Stomach (tissue), 9 donors: ENCODE measurements around the gene SP3. TPM values are rescaled to one million over a fixed set of nuclear protein-coding genes. Genes with fewer than 3 reads are reported as not detected.

Experiments used
- DNase-seq, 2 donors: peaks; one replicate each; pipeline versions ENCODE4 v3.0.0 to v3.0.0-alpha.2; 2013 to 2019
- H3K27ac ChIP-seq, 5 donors: fragments of 200-600 bp in 4 of 5; sonication (generic) in 4 of 5; one replicate each; pipeline ENCODE4 v1.5.1; 2013 to 2019; ENCODE audit warnings: mild to moderate bottlenecking in 1 of 5, moderate library complexity in 1 of 5
- H3K27me3 ChIP-seq, 3 donors: fragments of 200-600 bp; sonication (generic); one replicate each; pipeline ENCODE4 v1.5.1; 2017 to 2019; ENCODE audit warnings: mixed run types in 1 of 3
- H3K36me3 ChIP-seq, 4 donors: fragments of 200-600 bp; sonication (generic); 1 replicate in 3 of 4; 2 replicates in 1 of 4; pipeline ENCODE4 v1.5.1; 2016 to 2019
- H3K4me1 ChIP-seq, 4 donors: fragments of 200-600 bp; sonication (generic); one replicate each; pipeline ENCODE4 v1.5.1; 2016 to 2019
- H3K4me3 ChIP-seq, 4 donors: fragments of 200-600 bp; sonication (generic) in 3 of 4; one replicate each; pipeline ENCODE4 v1.5.1; 2016 to 2019; ENCODE audit warnings: mild to moderate bottlenecking in 1 of 4
- H3K9me3 ChIP-seq, 4 donors: fragments of 200-600 bp; sonication (generic); one replicate each; pipeline ENCODE4 v1.5.1; 2016 to 2019
- EP300 ChIP-seq: sonication (generic); formaldehyde crosslinking; IDR thresholded peaks from one replicate; pipeline ENCODE4 v1.6.1; 2017; ENCODE audit warnings: antibody characterized with exemption
- POLR2A ChIP-seq, 4 donors: fragments of 450-650 bp; IDR thresholded peaks; one replicate each; pipeline ENCODE4 v1.6.1; 2016; ENCODE audit warnings: antibody characterized with exemption in 4 of 4, control low read depth in 2 of 4, mild to moderate bottlenecking in 1 of 4, moderate library complexity in 1 of 4
- POLR2AphosphoS5 ChIP-seq, 3 donors: sonication (generic); formaldehyde crosslinking; IDR thresholded peaks; one replicate each; pipeline ENCODE4 v1.6.1; 2016; ENCODE audit warnings: antibody characterized with exemption in 3 of 3
- WGBS, 5 donors: extraction: QIAGEN DNeasy Blood & Tissue Kit in 3 of 5; methylation state at CpG; one replicate each; pipeline versions ENCODE4 v1.1.5 to v1.1.7; 2013 to 2018; 5-methylcytosine and 5-hydroxymethylcytosine counted together
- intact Hi-C: fragments of 100-400 bp; cut with DNase I; formaldehyde crosslinking; loops from one replicate; pipeline ENCODE4 v1.15.1; 2023; ENCODE audit warnings: low total_unique reads
- polyA plus RNA-seq, 3 donors: library from polyadenylated mRNA; stranded (reverse); fragments of 200-250 nt; gene quantifications; one replicate each; pipeline ENCODE4 v1.2.3, GENCODE V29; 2013
- total RNA-seq, 5 donors: library from RNA; depleted of rRNA; stranded (reverse); fragments of >200 nt; gene quantifications; one replicate each; pipeline versions ENCODE4 v1.1.0 to v1.2.3, GENCODE V29; 2014 to 2016
- TF ChIP-seq, protein P1 (sequence below), 7 experiments: fragments of 450-650 bp in 4 of 7; fragments of 200-600 bp in 3 of 7; sonication (generic) in 3 of 7; IDR thresholded peaks; one replicate each; pipeline ENCODE4 v1.5.1; 2016 to 2019; ENCODE audit warnings: antibody characterized with exemption in 7 of 7, control low read depth in 2 of 7, mild to moderate bottlenecking in 1 of 7
- donor health status: healthy with polysubstance abuse.
- donor health status: Bipolar disorder and iron deficiency.
- donor health status: healthy.

The SP3 gene
- total and polyA plus RNA-seq, 8 donors: 15.0 to 147 (median 45.2) TPM

DNA sequence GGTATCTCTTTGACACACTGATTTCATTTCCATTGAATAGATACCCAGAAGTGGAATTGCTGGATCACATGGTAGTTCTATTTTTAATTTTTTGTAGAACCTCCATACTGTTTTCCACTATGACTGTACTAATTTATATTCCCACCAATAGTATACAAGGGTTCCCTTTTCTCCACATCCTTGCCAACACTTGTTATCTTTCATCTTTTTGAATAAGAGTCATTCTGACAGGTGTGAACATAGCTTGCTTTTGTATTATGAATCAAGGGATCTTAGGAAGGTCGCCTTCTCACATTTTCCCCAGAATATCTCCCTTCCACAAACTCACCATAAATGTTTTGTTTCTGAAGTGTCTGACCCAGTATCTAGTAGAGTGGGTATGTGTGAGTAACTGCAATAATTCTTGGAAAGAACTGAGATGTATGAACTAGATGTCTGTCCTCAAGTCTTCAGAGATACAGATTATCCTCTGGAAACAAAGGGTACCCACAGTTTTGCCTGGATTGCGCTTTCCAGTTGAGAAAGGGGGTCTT, 17.1 kb upstream of the SP3 start:
- intact Hi-C loops: no loop called here
- Histone ChIP-seq H3K9me3 (no peaks in the 10 kb centered on the region), H3K27ac (no peak overlapping the region), H3K4me3 (no peak overlapping the region), H3K4me1 (peaks cover 33 to 48% (median 46%) of the 10 kb centered on the region in 4 donors), H3K27me3 (no peaks in the 10 kb centered on the region), H3K36me3 (no peaks in the 10 kb centered on the region)
- no peak for DNase-seq
- TF ChIP-seq, protein P1, sequence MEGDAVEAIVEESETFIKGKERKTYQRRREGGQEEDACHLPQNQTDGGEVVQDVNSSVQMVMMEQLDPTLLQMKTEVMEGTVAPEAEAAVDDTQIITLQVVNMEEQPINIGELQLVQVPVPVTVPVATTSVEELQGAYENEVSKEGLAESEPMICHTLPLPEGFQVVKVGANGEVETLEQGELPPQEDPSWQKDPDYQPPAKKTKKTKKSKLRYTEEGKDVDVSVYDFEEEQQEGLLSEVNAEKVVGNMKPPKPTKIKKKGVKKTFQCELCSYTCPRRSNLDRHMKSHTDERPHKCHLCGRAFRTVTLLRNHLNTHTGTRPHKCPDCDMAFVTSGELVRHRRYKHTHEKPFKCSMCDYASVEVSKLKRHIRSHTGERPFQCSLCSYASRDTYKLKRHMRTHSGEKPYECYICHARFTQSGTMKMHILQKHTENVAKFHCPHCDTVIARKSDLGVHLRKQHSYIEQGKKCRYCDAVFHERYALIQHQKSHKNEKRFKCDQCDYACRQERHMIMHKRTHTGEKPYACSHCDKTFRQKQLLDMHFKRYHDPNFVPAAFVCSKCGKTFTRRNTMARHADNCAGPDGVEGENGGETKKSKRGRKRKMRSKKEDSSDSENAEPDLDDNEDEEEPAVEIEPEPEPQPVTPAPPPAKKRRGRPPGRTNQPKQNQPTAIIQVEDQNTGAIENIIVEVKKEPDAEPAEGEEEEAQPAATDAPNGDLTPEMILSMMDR (IDR thresholded peaks at IDR 0.05): no peak
- TF ChIP-seq POLR2AphosphoS5 (IDR thresholded peaks at IDR 0.05) (no peak), POLR2A (IDR thresholded peaks at IDR 0.05) (no peak), EP300 (no peak)
- 87 to 97% (median 90%) methylated on average over 2 of the region's 2 CpGs for whole genome bisulfite sequencing, 5 donors

DNA sequence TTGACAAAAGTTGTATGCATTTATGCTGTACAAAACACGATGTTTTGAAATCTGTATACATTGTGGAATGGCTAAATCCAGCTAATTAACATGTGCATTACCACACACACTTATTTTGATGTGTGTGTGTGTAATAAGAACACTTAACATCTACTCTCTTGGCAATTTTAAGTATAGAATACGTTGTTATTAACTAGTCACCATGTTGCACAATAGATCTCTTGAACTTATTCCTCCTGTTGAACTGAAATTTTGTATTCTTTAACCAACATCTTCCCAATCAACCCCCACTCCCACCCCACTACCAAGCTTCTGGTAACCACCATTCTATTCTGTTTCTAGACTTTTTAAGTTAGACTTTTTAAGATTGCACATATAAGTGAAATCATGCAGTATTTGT, 16.3 kb upstream of the SP3 start:
- Histone ChIP-seq H3K4me3 (no peak overlapping the region), H3K4me1 (peaks cover 33 to 41% (median 40%) of the 10 kb centered on the region in 4 donors), H3K9me3 (no peaks in the 10 kb centered on the region), H3K36me3 (no peaks in the 10 kb centered on the region), H3K27me3 (no peaks in the 10 kb centered on the region), H3K27ac (no peak overlapping the region)
- no peak for DNase-seq
- intact Hi-C loops: no loop called here
- 83 to 96% (median 88%) methylated on average over 2 of the region's 2 CpGs for WGBS, 5 donors
- TF ChIP-seq POLR2A (IDR thresholded peaks at IDR 0.05): no peak
- TF ChIP-seq, protein P1 (IDR thresholded peaks at IDR 0.05): no peak
- TF ChIP-seq POLR2AphosphoS5 (IDR thresholded peaks at IDR 0.05): no peak

DNA sequence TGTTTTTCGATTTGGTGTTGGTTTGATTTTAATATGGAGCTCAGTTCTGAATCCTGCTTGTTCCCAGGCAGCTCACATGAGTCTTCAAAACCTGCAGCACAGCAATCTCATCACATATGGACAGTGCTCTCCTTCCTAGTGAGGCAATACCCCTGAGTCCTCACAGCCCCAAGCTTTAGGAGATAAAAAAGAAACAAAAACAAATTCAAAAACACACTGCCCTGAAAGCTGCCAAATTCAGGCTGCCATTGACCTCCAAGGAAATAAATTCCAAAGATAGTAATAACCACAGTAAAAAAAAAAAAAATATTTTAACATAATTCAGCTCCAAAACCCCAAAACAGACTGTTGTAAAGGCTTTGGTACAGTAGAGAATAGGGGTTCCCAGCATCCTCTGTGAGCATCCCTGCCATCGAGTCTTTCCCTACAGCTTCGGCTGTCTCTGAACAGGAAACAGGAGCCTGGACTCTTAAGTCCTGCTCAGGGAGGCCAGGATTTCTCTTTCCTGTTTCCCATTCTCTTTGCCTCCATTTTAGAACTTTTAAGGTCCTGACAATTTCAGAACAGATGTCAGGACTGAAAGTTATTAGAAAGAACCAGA, 14.7 kb upstream of the SP3 start:
- Histone ChIP-seq H3K27me3 (no peaks in the 10 kb centered on the region), H3K27ac (no peak overlapping the region), H3K4me1 (peaks cover 23 to 24% (median 23%) of the 10 kb centered on the region in 4 donors), H3K4me3 (no peak overlapping the region), H3K36me3 (no peaks in the 10 kb centered on the region), H3K9me3 (no peaks in the 10 kb centered on the region)
- intact Hi-C loops: no loop called here
- no peak for DNase-seq
- 66 to 91% (median 76%) methylated on average over 3 of the region's 3 CpGs for WGBS, 5 donors
- TF ChIP-seq POLR2A (IDR thresholded peaks at IDR 0.05): no peak
- TF ChIP-seq, protein P1 (IDR thresholded peaks at IDR 0.05): no peak
- no peak for TF ChIP-seq POLR2AphosphoS5 (IDR thresholded peaks at IDR 0.05)

DNA sequence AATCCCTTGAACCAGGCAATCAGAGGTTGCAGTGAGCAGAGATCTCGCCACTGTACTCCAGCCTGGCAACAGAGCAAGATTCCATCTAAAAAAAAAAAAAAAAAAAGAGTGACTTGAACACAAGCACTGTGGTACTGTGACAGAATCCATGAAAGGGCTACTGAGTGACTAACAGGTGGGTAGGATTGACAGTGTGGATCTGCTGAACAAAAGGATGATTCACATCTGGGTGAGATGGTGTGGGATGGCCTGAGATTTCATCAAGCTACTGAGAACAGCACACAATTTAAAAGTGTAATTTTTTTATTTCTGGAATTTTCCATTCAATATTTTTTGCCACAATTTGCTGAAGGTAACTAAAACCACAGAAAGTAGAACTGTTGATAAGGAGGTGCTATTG, 13.3 kb upstream of the SP3 start:
- Histone ChIP-seq H3K9me3 (no peaks in the 10 kb centered on the region), H3K36me3 (no peaks in the 10 kb centered on the region), H3K4me3 (no peak overlapping the region), H3K27ac (no peak overlapping the region), H3K27me3 (no peaks in the 10 kb centered on the region), H3K4me1 (peaks cover 9 to 11% (median 10%) of the 10 kb centered on the region in 4 donors)
- 88 to 100% (median 95%) methylated on average over 1 of the region's 1 CpG for WGBS, 5 donors
- intact Hi-C loops: no loop called here
- TF ChIP-seq POLR2A (IDR thresholded peaks at IDR 0.05) (no peak), POLR2AphosphoS5 (IDR thresholded peaks at IDR 0.05) (no peak), EP300 (no peak)
- TF ChIP-seq, protein P1 (IDR thresholded peaks at IDR 0.05): no peak
- DNase-seq: no peak
